ENCODE data around the gene VTI1A. TPM values are rescaled to one million over a fixed set of nuclear protein-coding genes. Genes with fewer than 3 reads are reported as not detected.

The VTI1A gene
- total RNA-seq, 2 experiments from 2014 or later = 27.1 to 33.4 TPM

DNA sequence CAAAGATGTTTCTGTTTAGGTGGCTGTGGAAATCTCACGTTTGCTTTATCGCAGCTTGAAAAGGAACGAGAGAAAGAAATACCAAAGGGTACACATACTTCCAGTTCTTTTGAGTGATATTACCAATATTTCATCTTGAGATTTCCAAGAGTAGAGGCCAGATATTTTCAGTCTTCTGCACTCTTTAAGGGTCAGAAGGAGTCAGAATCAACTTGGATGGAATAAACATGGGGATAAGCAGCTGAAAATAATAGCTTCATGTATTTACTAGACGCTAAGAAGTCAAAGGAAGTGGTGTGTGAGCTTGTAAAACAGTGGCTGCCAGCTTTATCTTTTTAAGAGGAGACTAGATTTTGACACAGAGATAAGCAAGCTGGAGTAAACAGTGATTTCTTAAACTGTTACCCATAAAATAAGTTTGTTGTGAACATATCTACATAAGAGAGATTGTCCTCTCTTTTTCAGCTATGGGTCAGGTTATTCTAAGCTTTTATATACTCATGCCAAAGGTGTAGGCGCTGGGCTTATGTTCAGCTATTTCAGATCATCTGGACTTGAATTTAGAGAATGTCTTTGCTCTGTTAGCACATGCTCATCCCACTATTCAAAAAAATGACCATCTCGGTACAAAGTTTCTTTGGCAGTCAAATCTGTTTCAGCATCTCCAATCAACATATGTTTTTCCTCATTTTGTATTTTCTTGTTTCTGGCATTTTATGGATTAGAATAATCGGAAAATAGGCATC, 332.2 kb downstream of the VTI1A start:
- DNase-seq (no peak), ATAC-seq (no peak)
- ChIA-PET CTCF (interaction anchor here (0.7 to 0.9 kb wide), 2 partner anchors 29 to 691 kb away, joined by 3 to 4 read pairs; no protein-coding TSS in a partner anchor), POLR2A (interaction anchor here (0.6 kb wide), 1 partner anchor 190 kb away, joined by 8 read pairs; no protein-coding TSS in a partner anchor)
- intact Hi-C loops (cut with DNase I, micrococcal nuclease) = no loop called here
- Mint-ChIP-seq H3K27ac (no peak overlapping the region), H3K9me3 (ENCODE audit: low read depth) (no peaks in the 10 kb centered on the region), H3K27me3 (no peaks in the 10 kb centered on the region), H3K36me3 (ENCODE audit: low read depth) (peaks cover 5% of the 10 kb centered on the region), H3K4me1 (no peaks in the 10 kb centered on the region), H3K4me3 (no peak overlapping the region)

- no peak for DNase-seq
- Mint-ChIP-seq H3K27me3 (no peaks in the 10 kb centered on the region), H3K4me1 (no peaks in the 10 kb centered on the region), H3K36me3 (ENCODE audit: low read depth) (peaks cover 11% of the 10 kb centered on the region), H3K4me3 (no peak overlapping the region), H3K27ac (no peak overlapping the region), H3K9me3 (ENCODE audit: low read depth) (no peaks in the 10 kb centered on the region)
- intact Hi-C loops (cut with DNase I, micrococcal nuclease) = no loop called here
- ChIA-PET POLR2A (no interaction called here), CTCF (no interaction called here)
- ATAC-seq = no peak
These were observed 335.3 kb downstream of the VTI1A start for GRCh38 chr10:112782200-112782907.

GRCh38 chr10:112783351-112784021, 336.5 kb downstream of the VTI1A start:
- H3K4me3 Mint-ChIP-seq = no peak overlapping the region
- no peaks in the 10 kb centered on the region for H3K27me3 Mint-ChIP-seq
- CTCF ChIA-PET = no interaction called here
- intact Hi-C loops (cut with DNase I, micrococcal nuclease) = no loop called here
- H3K36me3 Mint-ChIP-seq (ENCODE audit: low read depth) = peaks cover 16% of the 10 kb centered on the region
- H3K27ac Mint-ChIP-seq = no peak overlapping the region
- H3K9me3 Mint-ChIP-seq (ENCODE audit: low read depth) = peaks cover 4% of the 10 kb centered on the region
- H3K4me1 Mint-ChIP-seq = no peaks in the 10 kb centered on the region
- DNase-seq (no peak), ATAC-seq (no peak)
- POLR2A ChIA-PET = interaction anchor here (0.6 kb wide), 1 partner anchor 12 kb away, joined by 4 read pairs; no protein-coding TSS in a partner anchor

DNA sequence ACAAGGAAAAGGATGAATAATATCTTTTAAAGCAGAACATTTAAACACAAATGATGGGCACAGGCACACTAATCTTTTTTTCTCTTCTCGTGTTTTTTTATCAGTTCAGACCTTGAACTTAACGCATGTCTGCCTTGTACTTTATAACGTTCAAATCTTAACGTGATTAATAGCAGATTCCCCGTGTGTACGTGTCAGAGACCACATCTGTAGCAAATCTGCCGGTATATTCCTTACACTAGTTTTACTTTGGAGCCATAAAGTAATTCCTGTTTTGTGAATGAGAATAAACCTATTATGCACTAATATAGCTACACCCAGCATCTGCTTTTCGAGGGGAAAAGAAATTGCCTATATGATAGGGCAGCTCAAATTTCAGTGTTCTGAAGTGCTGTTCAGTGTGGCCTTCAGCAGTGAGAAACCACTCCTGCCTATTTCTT, 337.0 kb downstream of the VTI1A start:
- Mint-ChIP-seq H3K27me3 (no peaks in the 10 kb centered on the region), H3K9me3 (ENCODE audit: low read depth) (peaks cover 4% of the 10 kb centered on the region), H3K4me3 (no peak overlapping the region), H3K36me3 (ENCODE audit: low read depth) (peaks cover 17% of the 10 kb centered on the region), H3K27ac (no peak overlapping the region), H3K4me1 (no peaks in the 10 kb centered on the region)
- POLR2A ChIA-PET = no interaction called here
- CTCF ChIA-PET = no interaction called here
- intact Hi-C loops (cut with DNase I, micrococcal nuclease) = no loop called here
- no peak for DNase-seq
- no peak for ATAC-seq

DNA sequence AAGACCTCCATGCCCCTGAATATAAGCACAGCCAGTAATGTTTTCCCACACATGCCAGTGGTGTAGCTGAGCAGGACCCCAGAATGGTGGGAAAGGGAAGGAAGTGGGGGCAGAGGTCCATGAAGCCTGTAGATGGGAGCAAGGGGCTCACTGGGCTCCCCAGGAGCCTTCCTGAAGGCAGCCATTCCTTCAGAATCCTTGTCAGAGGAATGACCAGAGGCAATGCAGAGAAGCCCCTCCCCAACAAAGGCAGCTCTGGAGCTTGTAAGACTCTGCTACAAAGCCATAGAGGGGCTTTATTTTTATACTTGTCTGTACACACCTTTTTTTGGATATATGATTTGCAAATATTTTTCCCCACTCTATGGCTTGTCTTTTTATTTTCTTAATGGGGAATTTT, 338.1 kb downstream of the VTI1A start:
- no peak for DNase-seq
- peaks cover 26% of the 10 kb centered on the region for H3K36me3 Mint-ChIP-seq (ENCODE audit: low read depth)
- H3K4me1 Mint-ChIP-seq = no peaks in the 10 kb centered on the region
- no peaks in the 10 kb centered on the region for H3K27me3 Mint-ChIP-seq
- intact Hi-C loops (cut with DNase I, micrococcal nuclease) = no loop called here
- no peak overlapping the region for H3K4me3 Mint-ChIP-seq
- ChIA-PET CTCF (no interaction called here), POLR2A (no interaction called here)
- peaks cover 9% of the 10 kb centered on the region for H3K9me3 Mint-ChIP-seq (ENCODE audit: low read depth)
- ATAC-seq = no peak
- H3K27ac Mint-ChIP-seq = no peak overlapping the region

DNA sequence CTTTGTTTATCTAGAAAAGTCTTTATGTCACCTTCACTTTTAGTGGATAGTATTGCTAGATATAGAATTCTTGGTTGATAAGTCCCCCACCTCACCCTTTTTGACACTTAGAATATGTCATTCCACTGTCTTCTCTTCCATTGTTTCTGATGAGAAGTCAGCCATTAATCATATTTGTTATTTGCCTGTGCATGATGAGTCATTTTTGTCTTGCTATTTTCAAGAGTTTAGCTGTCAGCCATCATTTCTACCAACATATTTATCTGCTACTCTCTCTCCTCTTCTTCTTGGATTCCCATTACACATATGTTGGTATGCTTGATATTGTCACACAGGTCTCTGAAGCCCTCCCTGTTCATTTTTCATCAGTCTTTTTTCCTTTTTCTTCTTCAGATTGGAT, 342.2 kb downstream of the VTI1A start:
- ATAC-seq = no peak
- H3K4me1 Mint-ChIP-seq = no peaks in the 10 kb centered on the region
- H3K9me3 Mint-ChIP-seq (ENCODE audit: low read depth) = peaks cover 9% of the 10 kb centered on the region
- no peak overlapping the region for H3K4me3 Mint-ChIP-seq
- peaks cover 22% of the 10 kb centered on the region for H3K36me3 Mint-ChIP-seq (ENCODE audit: low read depth)
- POLR2A ChIA-PET = no interaction called here
- CTCF ChIA-PET = no interaction called here
- H3K27me3 Mint-ChIP-seq = no peaks in the 10 kb centered on the region
- DNase-seq = no peak
- no peak overlapping the region for H3K27ac Mint-ChIP-seq
- intact Hi-C loops (cut with DNase I, micrococcal nuclease) = no loop called here

DNA sequence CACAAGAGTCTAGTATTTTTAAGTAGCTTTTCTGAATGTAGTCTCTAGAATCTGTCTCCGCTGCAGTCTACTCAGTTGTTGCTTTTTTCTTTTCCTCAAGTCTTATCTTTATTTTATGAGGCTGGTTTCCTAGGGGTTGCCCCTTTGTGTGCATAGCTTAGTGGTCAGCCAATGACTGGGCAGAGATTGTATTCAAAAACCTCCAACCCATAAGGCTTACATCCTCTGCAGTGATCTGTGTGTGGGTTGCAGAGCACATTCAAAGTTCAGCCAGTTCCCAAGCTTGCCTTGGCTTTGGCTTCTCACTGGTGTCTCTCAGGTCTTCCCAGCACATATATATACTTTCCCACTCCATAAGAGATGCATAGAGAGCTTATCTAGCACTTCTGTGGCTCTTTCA, 343.0 kb downstream of the VTI1A start:
- ChIA-PET POLR2A (no interaction called here), CTCF (interaction anchor here (0.6 to 1.0 kb wide), 3 partner anchors 21 to 767 kb away, joined by 3 read pairs; no protein-coding TSS in a partner anchor)
- Mint-ChIP-seq H3K27ac (no peak overlapping the region), H3K4me1 (no peaks in the 10 kb centered on the region), H3K4me3 (no peak overlapping the region), H3K9me3 (ENCODE audit: low read depth) (peaks cover 9% of the 10 kb centered on the region), H3K27me3 (no peaks in the 10 kb centered on the region), H3K36me3 (ENCODE audit: low read depth) (peaks cover 22% of the 10 kb centered on the region)
- intact Hi-C loops (cut with DNase I, micrococcal nuclease) = no loop called here
- ATAC-seq = no peak
- no peak for DNase-seq

DNA sequence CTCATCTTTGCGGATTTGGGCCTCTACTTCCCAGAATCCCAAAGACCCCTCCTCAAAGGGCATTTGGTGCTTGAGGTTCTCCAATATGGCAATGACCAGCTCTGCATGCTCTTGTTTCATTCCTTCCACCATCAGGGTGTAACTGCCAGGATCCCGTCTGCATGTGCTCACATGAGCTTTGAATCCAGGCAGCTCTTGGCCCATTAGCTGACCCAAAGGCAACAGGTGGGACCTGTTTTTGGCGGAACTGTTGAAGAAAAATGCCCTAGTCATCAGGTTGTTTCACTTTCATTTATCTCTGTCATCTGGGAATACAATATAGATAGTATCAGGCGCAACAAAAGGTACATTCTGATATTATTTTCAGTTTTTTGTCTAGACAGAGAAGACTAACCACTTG, 343.9 kb downstream of the VTI1A start:
- peaks cover 9% of the 10 kb centered on the region for H3K9me3 Mint-ChIP-seq (ENCODE audit: low read depth)
- ATAC-seq = no peak

GRCh38 chr10:112791447-112791846, 344.4 kb downstream of the VTI1A start:
- intact Hi-C loops (cut with DNase I, micrococcal nuclease) = no loop called here
- peaks cover 9% of the 10 kb centered on the region for H3K9me3 Mint-ChIP-seq (ENCODE audit: low read depth)
- H3K36me3 Mint-ChIP-seq (ENCODE audit: low read depth) = peaks cover 22% of the 10 kb centered on the region
- no peak overlapping the region for H3K27ac Mint-ChIP-seq
- H3K4me3 Mint-ChIP-seq = no peak overlapping the region
- ChIA-PET POLR2A (no interaction called here), CTCF (no interaction called here)
- H3K27me3 Mint-ChIP-seq = no peaks in the 10 kb centered on the region
- DNase-seq (no peak), ATAC-seq (no peak)
- H3K4me1 Mint-ChIP-seq = no peaks in the 10 kb centered on the region

More for the DNA sequence above, 343.9 kb downstream of the VTI1A start:
- Mint-ChIP-seq H3K36me3 (ENCODE audit: low read depth) (peaks cover 22% of the 10 kb centered on the region), H3K4me3 (no peak overlapping the region), H3K4me1 (no peaks in the 10 kb centered on the region), H3K27me3 (no peaks in the 10 kb centered on the region), H3K27ac (no peak overlapping the region)
- POLR2A ChIA-PET = no interaction called here
- CTCF ChIA-PET = interaction anchor here (1.0 kb wide), 1 partner anchor 22 kb away, joined by 3 read pairs; no protein-coding TSS in a partner anchor
- intact Hi-C loops (cut with DNase I, micrococcal nuclease) = no loop called here
- no peak for DNase-seq

DNA sequence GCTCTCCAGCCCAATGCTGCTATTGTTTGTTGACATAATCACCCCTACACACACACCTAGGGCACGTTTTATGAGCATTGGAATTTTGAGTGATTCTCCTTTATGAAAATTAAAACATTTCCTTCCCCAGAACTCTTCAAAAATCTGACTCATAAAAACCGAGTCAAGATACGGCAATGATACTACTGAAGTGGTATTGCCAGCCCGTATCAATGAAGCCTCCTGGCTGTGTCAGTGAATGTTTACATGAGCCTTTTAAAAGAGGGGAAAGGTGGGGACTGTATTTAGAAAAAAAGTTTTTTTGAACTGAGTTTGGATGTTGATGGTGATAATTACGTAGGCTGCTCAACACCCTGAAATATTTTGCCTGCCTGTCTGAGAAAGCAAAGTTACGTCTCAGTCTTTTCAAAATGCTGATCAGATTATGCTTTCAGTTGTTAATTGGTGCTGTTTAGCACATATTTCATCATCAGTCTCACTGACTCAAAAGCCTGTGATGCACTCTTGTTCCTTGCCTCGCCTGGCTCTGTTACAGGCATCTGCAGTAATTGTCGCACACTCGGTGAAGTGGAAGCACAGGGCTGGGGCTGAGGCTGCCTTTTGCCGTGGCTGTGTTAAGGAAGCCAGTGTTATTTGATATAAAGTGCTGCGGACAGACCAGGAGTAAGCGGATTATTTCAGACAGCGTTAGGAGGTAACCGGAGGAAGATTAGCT, 345.6 kb downstream of the VTI1A start:
- no peak overlapping the region for H3K4me3 Mint-ChIP-seq
- H3K4me1 Mint-ChIP-seq = no peaks in the 10 kb centered on the region
- intact Hi-C loops (cut with DNase I, micrococcal nuclease) = no loop called here
- CTCF ChIA-PET = no interaction called here
- DNase-seq (no peak), ATAC-seq (no peak)
- no peak overlapping the region for H3K27ac Mint-ChIP-seq
- peaks cover 15% of the 10 kb centered on the region for H3K36me3 Mint-ChIP-seq (ENCODE audit: low read depth)
- POLR2A ChIA-PET = interaction anchor here (0.6 kb wide), 1 partner anchor 23 kb away, joined by 3 read pairs; no protein-coding TSS in a partner anchor
- H3K9me3 Mint-ChIP-seq (ENCODE audit: low read depth) = peaks cover 9% of the 10 kb centered on the region
- H3K27me3 Mint-ChIP-seq = no peaks in the 10 kb centered on the region

DNA sequence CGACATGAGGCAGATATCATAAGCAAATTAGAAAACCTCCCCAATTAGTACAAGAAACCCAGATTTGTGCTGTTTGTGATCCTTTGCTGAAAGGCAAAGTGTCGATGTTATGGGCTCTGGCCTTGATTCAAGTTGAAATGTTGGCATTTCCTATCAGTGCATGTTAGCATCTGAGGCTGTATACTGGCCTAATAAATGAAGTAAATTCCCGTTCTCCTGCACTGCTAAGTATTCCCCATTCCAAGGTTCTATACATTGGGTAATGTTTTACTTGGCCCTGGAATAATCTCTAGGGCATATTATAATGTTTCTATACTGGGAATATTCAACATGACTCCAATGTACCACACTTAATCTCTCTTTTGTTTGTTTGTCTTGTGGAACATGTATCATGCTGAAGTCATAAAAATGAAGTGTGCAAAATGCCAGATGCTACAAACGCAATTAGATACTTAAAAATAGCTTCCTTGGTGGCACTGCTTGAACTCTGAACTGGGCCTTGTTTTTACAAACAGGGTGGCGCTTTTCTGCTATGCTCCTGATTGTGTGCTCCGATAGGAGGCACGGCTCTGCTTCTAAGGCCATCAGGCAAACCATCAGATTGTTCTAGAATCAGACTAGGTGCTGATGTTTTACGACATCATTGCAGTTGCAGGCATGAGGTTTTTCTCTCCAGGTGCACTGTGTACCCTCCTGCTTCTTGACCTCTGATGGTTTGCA, 346.3 kb downstream of the VTI1A start:
- no peak overlapping the region for H3K4me3 Mint-ChIP-seq
- H3K36me3 Mint-ChIP-seq (ENCODE audit: low read depth) = peaks cover 11% of the 10 kb centered on the region
- no peak overlapping the region for H3K27ac Mint-ChIP-seq
- POLR2A ChIA-PET = interaction anchor here (0.6 kb wide), 1 partner anchor 22 kb away, joined by 3 read pairs; no protein-coding TSS in a partner anchor
- intact Hi-C loops (cut with DNase I, micrococcal nuclease) = no loop called here
- DNase-seq = no peak
- peaks cover 6% of the 10 kb centered on the region for H3K9me3 Mint-ChIP-seq (ENCODE audit: low read depth)
- no peak for ATAC-seq
- H3K4me1 Mint-ChIP-seq = no peaks in the 10 kb centered on the region
- CTCF ChIA-PET = no interaction called here
- no peaks in the 10 kb centered on the region for H3K27me3 Mint-ChIP-seq
